ENCODE data around the gene STX19.

Gene STX19

GRCh38 chr3:94043285-94043684, 14.9 kb upstream of the STX19 start:
- DNase-seq (ENCODE audit: extremely low spot score, insufficient read length, low read depth), result no peak
- no peak for FAIRE-seq

- DNase-seq (ENCODE audit: extremely low spot score, insufficient read length, low read depth), result no peak
- FAIRE-seq, result peak; percentile 29
Measured at GRCh38 chr3:94036909-94037507, 8.6 kb upstream of the STX19 start.

GRCh38 chr3:94026623-94027022, 1.8 kb downstream of the STX19 start:
- FAIRE-seq, result no peak

GRCh38 chr3:94024385-94024784, 4.0 kb downstream of the STX19 start:
- no peak for FAIRE-seq

More at GRCh38 chr3:94026623-94027022, 1.8 kb downstream of the STX19 start:
- DNase-seq (ENCODE audit: extremely low spot score, insufficient read length, low read depth), result no peak

GRCh38 chr3:94020293-94020692, 8.1 kb downstream of the STX19 start:
- no peak for DNase-seq (ENCODE audit: extremely low spot score, insufficient read length, low read depth)
- no peak for FAIRE-seq

More at GRCh38 chr3:94024385-94024784, 4.0 kb downstream of the STX19 start:
- no peak for DNase-seq (ENCODE audit: extremely low spot score, insufficient read length, low read depth)

- DNase-seq (ENCODE audit: extremely low spot score, insufficient read length, low read depth), result no peak
- no peak for FAIRE-seq
Measured at GRCh38 chr3:94019659-94020058, 8.7 kb downstream of the STX19 start.

- DNase-seq (ENCODE audit: extremely low spot score, insufficient read length, low read depth) (no peak), FAIRE-seq (no peak)
Measured at GRCh38 chr3:94015025-94015424, 13.4 kb downstream of the STX19 start.

- FAIRE-seq, result no peak
Measured at GRCh38 chr3:94012185-94012584, 16.2 kb downstream of the STX19 start.

GRCh38 chr3:94011233-94011711, 17.1 kb downstream of the STX19 start:
- DNase-seq (ENCODE audit: extremely low spot score, insufficient read length, low read depth), result no peak
- no peak for FAIRE-seq

More at GRCh38 chr3:94012185-94012584, 16.2 kb downstream of the STX19 start:
- no peak for DNase-seq (ENCODE audit: extremely low spot score, insufficient read length, low read depth)

GRCh38 chr3:94009608-94010007, 18.8 kb downstream of the STX19 start:
- no peak for FAIRE-seq

GRCh38 chr3:94008253-94008652, 20.1 kb downstream of the STX19 start:
- FAIRE-seq, result no peak
- no peak for DNase-seq (ENCODE audit: extremely low spot score, insufficient read length, low read depth)

More at GRCh38 chr3:94009608-94010007, 18.8 kb downstream of the STX19 start:
- DNase-seq (ENCODE audit: extremely low spot score, insufficient read length, low read depth), result no peak

GRCh38 chr3:94004301-94004910, 24.0 kb downstream of the STX19 start:
- FAIRE-seq, result peak; percentile 89
- peak; percentile 11 for DNase-seq (ENCODE audit: extremely low spot score, insufficient read length, low read depth)

- FAIRE-seq, result no peak
- DNase-seq (ENCODE audit: extremely low spot score, insufficient read length, low read depth), result no peak
Measured at GRCh38 chr3:94001827-94002495, 26.4 kb downstream of the STX19 start.

- no peak for FAIRE-seq
- DNase-seq (ENCODE audit: extremely low spot score, insufficient read length, low read depth), result no peak
Measured at GRCh38 chr3:94001191-94001590, 27.2 kb downstream of the STX19 start.

- FAIRE-seq, result no peak
- no peak for DNase-seq (ENCODE audit: extremely low spot score, insufficient read length, low read depth)
Measured at GRCh38 chr3:93994056-93994455, 34.3 kb downstream of the STX19 start.

- FAIRE-seq, result no peak
- DNase-seq (ENCODE audit: extremely low spot score, insufficient read length, low read depth), result no peak
Measured at GRCh38 chr3:93992207-93992606, 36.2 kb downstream of the STX19 start.

GRCh38 chr3:93991631-93992030, 36.8 kb downstream of the STX19 start:
- DNase-seq (ENCODE audit: extremely low spot score, insufficient read length, low read depth) (no peak), FAIRE-seq (no peak)

GRCh38 chr3:93989241-93989640, 39.2 kb downstream of the STX19 start:
- no peak for DNase-seq (ENCODE audit: extremely low spot score, insufficient read length, low read depth)
- FAIRE-seq, result no peak

GRCh38 chr3:93988764-93989163, 39.6 kb downstream of the STX19 start:
- no peak for FAIRE-seq

GRCh38 chr3:93988283-93988682, 40.1 kb downstream of the STX19 start:
- FAIRE-seq (no peak), DNase-seq (ENCODE audit: extremely low spot score, insufficient read length, low read depth) (no peak)

More at GRCh38 chr3:93988764-93989163, 39.6 kb downstream of the STX19 start:
- DNase-seq (ENCODE audit: extremely low spot score, insufficient read length, low read depth), result no peak

GRCh38 chr3:93984618-93985017, 43.8 kb downstream of the STX19 start:
- DNase-seq (ENCODE audit: extremely low spot score, insufficient read length, low read depth) (no peak), FAIRE-seq (no peak)
